CD8-positive, alpha-beta memory T cell (primary cell): ENCODE measurements around the gene NAALADL2. TPM values are rescaled to one million over a fixed set of nuclear protein-coding genes. Genes with fewer than 3 reads are reported as not detected.
"Not testable (repeated sequence)": the region's sequence is repeated elsewhere in the genome, so short reads cannot be mapped to it uniquely, and the experiment has no call there.

ENCODE experiments used
- CTCF ChIA-PET: fragments of 350-600 bp; sonication (Branson Sonifier 250); formaldehyde crosslinking; loops from one replicate; lab custom pipeline; 2021; ENCODE audit warnings: antibody characterized with exemption; lab: Charles Lee
- POLR2A ChIA-PET: fragments of 350-600 bp; sonication (Branson Sonifier 250); formaldehyde crosslinking; loops from one replicate; lab custom pipeline; 2021; ENCODE audit warnings: antibody characterized with exemption; lab: Charles Lee
- DNase-seq, 5 donors: peaks; one replicate each; pipeline versions ENCODE4 v3.0.0 to v3.0.0-alpha.2; 2020 to 2022; ENCODE audit warnings: mixed read lengths in 1 of 5
- H3K27ac ChIP-seq: one replicate; pipeline ENCODE4 v1.7.0; 2013; ENCODE audit warnings: low read depth, mild to moderate bottlenecking, low read length, moderate library complexity
- H3K27me3 ChIP-seq: 2 replicates; pipeline ENCODE4 v1.7.0; 2013; ENCODE audit warnings: low read length, mild to moderate bottlenecking; ENCODE audit not compliant: insufficient read depth, poor library complexity, severe bottlenecking
- H3K36me3 ChIP-seq: 2 replicates; pipeline ENCODE4 v1.7.0; 2013; ENCODE audit warnings: mild to moderate bottlenecking, low read length, moderate library complexity; ENCODE audit not compliant: insufficient read depth
- H3K4me1 ChIP-seq: 2 replicates; pipeline ENCODE4 v1.7.0; 2013; ENCODE audit warnings: mild to moderate bottlenecking, low read length, moderate library complexity; ENCODE audit not compliant: insufficient read depth
- H3K4me3 ChIP-seq: 2 replicates; pipeline ENCODE4 v1.7.0; 2013; ENCODE audit warnings: mild to moderate bottlenecking, low read length
- H3K9me3 ChIP-seq: 2 replicates; pipeline ENCODE4 v1.7.0; 2013; ENCODE audit warnings: mild to moderate bottlenecking, low read length
- H3K27ac Mint-ChIP-seq, 8 donors: one replicate each; pipeline ENCODE4 v1.8.0; 2020 to 2021; ENCODE audit warnings: mixed read lengths in 8 of 8, mild to moderate bottlenecking in 6 of 8, inconsistent platforms in 3 of 8, moderate library complexity in 3 of 8
- H3K27me3 Mint-ChIP-seq, 2 donors: one replicate each; pipeline ENCODE4 v1.8.0; 2020 to 2021; ENCODE audit warnings: mixed read lengths in 2 of 2, mild to moderate bottlenecking in 1 of 2, moderate library complexity in 1 of 2
- H3K36me3 Mint-ChIP-seq, 3 donors: one replicate each; pipeline ENCODE4 v1.8.0; 2020 to 2021; ENCODE audit warnings: mixed read lengths in 3 of 3, inconsistent platforms in 1 of 3, mild to moderate bottlenecking in 1 of 3
- H3K4me1 Mint-ChIP-seq, 3 donors: one replicate each; pipeline ENCODE4 v1.8.0; 2020 to 2021; ENCODE audit warnings: mixed read lengths in 3 of 3, inconsistent platforms in 1 of 3, mild to moderate bottlenecking in 1 of 3
- H3K4me3 Mint-ChIP-seq, 7 donors: one replicate each; pipeline ENCODE4 v1.8.0; 2020 to 2021; ENCODE audit warnings: mixed read lengths in 7 of 7, mild to moderate bottlenecking in 6 of 7, moderate library complexity in 4 of 7, inconsistent platforms in 2 of 7
- H3K9me3 Mint-ChIP-seq, 5 donors: one replicate each; pipeline ENCODE4 v1.8.0; 2020 to 2022; ENCODE audit warnings: mixed read lengths in 5 of 5, mild to moderate bottlenecking in 3 of 5, moderate library complexity in 2 of 5, inconsistent platforms in 1 of 5
- polyA plus RNA-seq: library from polyadenylated mRNA; unstranded; fragments of 300-500 nt; fragmentation: Illumina TruSeq; gene quantifications from one replicate; pipeline ENCODE4 v1.2.3, GENCODE V29; 2021
- total RNA-seq, 2 experiments: library from RNA; stranded (reverse); gene quantifications; one replicate each; pipeline ENCODE4 v1.2.3, GENCODE V29; 2021

The NAALADL2 gene
- total and polyA plus RNA-seq, 3 experiments from 2014 or later, result not detected

- H3K27ac Mint-ChIP-seq, result no peak overlapping the region
- H3K27me3 Mint-ChIP-seq, result no peaks in the 10 kb centered on the region
- Histone ChIP-seq H3K4me3 (no peak overlapping the region), H3K36me3 (no peaks in the 10 kb centered on the region), H3K9me3 (no peaks in the 10 kb centered on the region), H3K27me3 (no peaks in the 10 kb centered on the region), H3K27ac (no peak overlapping the region), H3K4me1 (no peaks in the 10 kb centered on the region)
- no peak overlapping the region for H3K4me3 Mint-ChIP-seq
- POLR2A ChIA-PET, result no interaction called here
- H3K36me3 Mint-ChIP-seq, result no peaks in the 10 kb centered on the region
- H3K4me1 Mint-ChIP-seq, result no peaks in the 10 kb centered on the region
- no peaks in the 10 kb centered on the region for H3K9me3 Mint-ChIP-seq
- CTCF ChIA-PET, result no interaction called here
- DNase-seq, result no peak
These were observed 890.8 kb downstream of the NAALADL2 start for GRCh38 chr3:175749981-175750380.

- no peak overlapping the region for H3K27ac ChIP-seq
- no peak overlapping the region for H3K27ac Mint-ChIP-seq
- no peaks in the 10 kb centered on the region for H3K27me3 ChIP-seq
- no peaks in the 10 kb centered on the region for H3K36me3 Mint-ChIP-seq
- H3K27me3 Mint-ChIP-seq, result no peaks in the 10 kb centered on the region
- no peak overlapping the region for H3K4me3 Mint-ChIP-seq
- H3K4me1 Mint-ChIP-seq, result no peaks in the 10 kb centered on the region
- no peaks in the 10 kb centered on the region for H3K4me1 ChIP-seq
- no peaks in the 10 kb centered on the region for H3K36me3 ChIP-seq
- peaks cover 0 to 7% (median 0%) of the 10 kb centered on the region in 5 donors for H3K9me3 Mint-ChIP-seq
- DNase-seq, result no peak
- CTCF ChIA-PET, result no interaction called here
- H3K4me3 ChIP-seq, result no peak overlapping the region
- H3K9me3 ChIP-seq, result no peaks in the 10 kb centered on the region
- POLR2A ChIA-PET, result no interaction called here
These were observed 892.0 kb downstream of the NAALADL2 start for GRCh38 chr3:175751089-175751488.

- Mint-ChIP-seq H3K4me1 (no peaks in the 10 kb centered on the region), H3K9me3 (peaks cover 0 to 9% (median 4%) of the 10 kb centered on the region in 5 donors), H3K36me3 (no peaks in the 10 kb centered on the region), H3K27ac (no peak overlapping the region), H3K4me3 (no peak overlapping the region), H3K27me3 (no peaks in the 10 kb centered on the region)
- Histone ChIP-seq H3K36me3 (no peaks in the 10 kb centered on the region), H3K9me3 (no peaks in the 10 kb centered on the region), H3K4me3 (no peak overlapping the region), H3K27ac (no peak overlapping the region), H3K4me1 (no peaks in the 10 kb centered on the region), H3K27me3 (no peaks in the 10 kb centered on the region)
- CTCF ChIA-PET, result no interaction called here
- no peak for DNase-seq
- POLR2A ChIA-PET, result no interaction called here
These were observed 904.8 kb downstream of the NAALADL2 start for GRCh38 chr3:175763948-175764347.

GRCh38 chr3:175764722-175765121, 905.6 kb downstream of the NAALADL2 start:
- no peaks in the 10 kb centered on the region for H3K9me3 ChIP-seq
- Mint-ChIP-seq H3K4me3 (no peak overlapping the region), H3K4me1 (no peaks in the 10 kb centered on the region), H3K36me3 (no peaks in the 10 kb centered on the region), H3K27ac (no peak overlapping the region), H3K27me3 (no peaks in the 10 kb centered on the region), H3K9me3 (peaks cover 0 to 9% (median 4%) of the 10 kb centered on the region in 5 donors)
- no peaks in the 10 kb centered on the region for H3K27me3 ChIP-seq
- H3K4me1 ChIP-seq, result no peaks in the 10 kb centered on the region
- ChIA-PET POLR2A (no interaction called here), CTCF (no interaction called here)
- DNase-seq, result no peak
- H3K27ac ChIP-seq, result no peak overlapping the region
- no peaks in the 10 kb centered on the region for H3K36me3 ChIP-seq
- H3K4me3 ChIP-seq, result no peak overlapping the region

GRCh38 chr3:175770426-175770825, 911.3 kb downstream of the NAALADL2 start:
- Mint-ChIP-seq H3K36me3 (no peaks in the 10 kb centered on the region), H3K27ac (no peak overlapping the region), H3K27me3 (no peaks in the 10 kb centered on the region), H3K4me1 (no peaks in the 10 kb centered on the region), H3K9me3 (peaks cover 0 to 3% (median 3%) of the 10 kb centered on the region in 5 donors), H3K4me3 (no peak overlapping the region)
- Histone ChIP-seq H3K27ac (no peak overlapping the region), H3K27me3 (no peaks in the 10 kb centered on the region), H3K36me3 (no peaks in the 10 kb centered on the region), H3K4me1 (no peaks in the 10 kb centered on the region), H3K9me3 (no peaks in the 10 kb centered on the region), H3K4me3 (no peak overlapping the region)
- ChIA-PET POLR2A (no interaction called here), CTCF (no interaction called here)
- no peak for DNase-seq

- Histone ChIP-seq H3K4me3 (no peak overlapping the region), H3K4me1 (no peaks in the 10 kb centered on the region), H3K9me3 (no peaks in the 10 kb centered on the region), H3K27ac (no peak overlapping the region), H3K27me3 (no peaks in the 10 kb centered on the region), H3K36me3 (no peaks in the 10 kb centered on the region)
- no peak for DNase-seq
- CTCF ChIA-PET, result no interaction called here
- Mint-ChIP-seq H3K4me1 (no peaks in the 10 kb centered on the region), H3K27ac (no peak overlapping the region), H3K36me3 (no peaks in the 10 kb centered on the region), H3K27me3 (no peaks in the 10 kb centered on the region), H3K9me3 (peaks cover 0 to 15% (median 5%) of the 10 kb centered on the region in 5 donors), H3K4me3 (no peak overlapping the region)
- POLR2A ChIA-PET, result no interaction called here
These were observed 918.4 kb downstream of the NAALADL2 start for GRCh38 chr3:175777495-175777894.

- H3K27ac Mint-ChIP-seq, result no peak overlapping the region
- CTCF ChIA-PET, result no interaction called here
- Histone ChIP-seq H3K4me3 (no peak overlapping the region), H3K4me1 (no peaks in the 10 kb centered on the region), H3K9me3 (no peaks in the 10 kb centered on the region), H3K27ac (no peak overlapping the region), H3K36me3 (no peaks in the 10 kb centered on the region), H3K27me3 (no peaks in the 10 kb centered on the region)
- no peaks in the 10 kb centered on the region for H3K36me3 Mint-ChIP-seq
- H3K4me1 Mint-ChIP-seq, result no peaks in the 10 kb centered on the region
- H3K4me3 Mint-ChIP-seq, result no peak overlapping the region
- no peak for DNase-seq
- POLR2A ChIA-PET, result no interaction called here
- no peaks in the 10 kb centered on the region for H3K27me3 Mint-ChIP-seq
- peaks cover 0 to 12% (median 5%) of the 10 kb centered on the region in 5 donors for H3K9me3 Mint-ChIP-seq
These were observed 918.8 kb downstream of the NAALADL2 start for GRCh38 chr3:175777965-175778364.

GRCh38 chr3:175778994-175779393, 919.9 kb downstream of the NAALADL2 start:
- Mint-ChIP-seq H3K27ac (no peak overlapping the region), H3K9me3 (peaks cover 0 to 12% (median 5%) of the 10 kb centered on the region in 5 donors), H3K36me3 (no peaks in the 10 kb centered on the region), H3K4me1 (no peaks in the 10 kb centered on the region), H3K4me3 (no peak overlapping the region), H3K27me3 (no peaks in the 10 kb centered on the region)
- CTCF ChIA-PET, result no interaction called here
- Histone ChIP-seq H3K27me3 (no peaks in the 10 kb centered on the region), H3K36me3 (no peaks in the 10 kb centered on the region), H3K27ac (no peak overlapping the region), H3K9me3 (no peaks in the 10 kb centered on the region), H3K4me3 (no peak overlapping the region), H3K4me1 (no peaks in the 10 kb centered on the region)
- POLR2A ChIA-PET, result no interaction called here
- no peak for DNase-seq

GRCh38 chr3:175787109-175787508, 928.0 kb downstream of the NAALADL2 start:
- DNase-seq, H3K27me3 Mint-ChIP-seq, H3K4me3 Mint-ChIP-seq, H3K4me1 ChIP-seq, H3K9me3 Mint-ChIP-seq, H3K36me3 Mint-ChIP-seq, H3K27ac Mint-ChIP-seq, H3K27me3 ChIP-seq, H3K9me3 ChIP-seq, H3K4me3 ChIP-seq, H3K36me3 ChIP-seq, POLR2A ChIA-PET, CTCF ChIA-PET, H3K27ac ChIP-seq, H3K4me1 Mint-ChIP-seq: not testable (repeated sequence)
